HepG2 (cell line): Measurements from ENCODE around the gene GLUL. TPM values are rescaled to one million over a fixed set of nuclear protein-coding genes. Genes with fewer than 3 reads are reported as not detected.

Experiments
- ATAC-seq: fragments of 200-7000 bp; cut with Tn5 transposase; 3 replicates; pipeline ENCODE4 v1.9.1; 2020; ENCODE audit warnings: mild to moderate bottlenecking, moderate library complexity
- BruUV-seq: library from RNA; stranded (reverse); fragments of 400-500 nt; replicated peaks from 2 replicates; lab custom pipeline; 2021; lab: Mats Ljungman, UMichigan
- CTCF ChIA-PET: fragments of 300-600 bp; formaldehyde crosslinking; extraction: SDS; loops from one replicate; lab custom pipeline; 2021; ENCODE audit warnings: low total read pairs, inconsistent platforms, low intra/inter-chr PET ratio; lab: Yijun Ruan, JAX
- POLR2A ChIA-PET: fragments of 350-600 bp; sonication (Branson Sonifier 250); formaldehyde crosslinking; loops from one replicate; lab custom pipeline; 2020; ENCODE audit warnings: antibody characterized with exemption, inconsistent platforms; lab: Yijun Ruan, JAX
- DNase-seq: peaks from one replicate; pipeline ENCODE4 v3.0.0-alpha.2; 2015; ENCODE audit warnings: low spot score
- FAIRE-seq: peaks from 3 replicates; lab custom pipeline; 2011; peaks lifted over from hg19 to GRCh38; lab: Jason Lieb, UNC
- H2AFZ ChIP-seq: one replicate; pipeline ENCODE4 v1.6.1; 2011; ENCODE audit warnings: low read length, inconsistent platforms
- H3K27ac ChIP-seq: fragments of 300-600 bp; 3 replicates; pipeline ENCODE4 v1.8.0; 2011; ENCODE audit warnings: mixed run types, mild to moderate bottlenecking, mixed read lengths, low read length, inconsistent platforms; ENCODE audit not compliant: insufficient read depth; ENCODE audit errors: extremely low read length
- H3K27me3 ChIP-seq, 2 experiments: fragments of 200-600 bp in 1 of 2; 2 replicates in 1 of 2; 3 replicates in 1 of 2; pipeline versions ENCODE4 v1.6.0 to v1.8.0; 2011; ENCODE audit warnings: low read length in 2 of 2, mild to moderate bottlenecking in 2 of 2, moderate library complexity in 2 of 2, inconsistent platforms in 1 of 2; ENCODE audit not compliant: insufficient read depth in 2 of 2, control insufficient read depth in 1 of 2
- H3K36me3 ChIP-seq, 2 experiments: fragments of 200-600 bp in 1 of 2; replicated peaks in 1 of 2; 2 replicates in 1 of 2; 3 replicates in 1 of 2; pipeline versions ENCODE4 v1.5.1 to v1.8.0; 2011; ENCODE audit warnings: low read length in 2 of 2, inconsistent platforms in 1 of 2; ENCODE audit not compliant: insufficient read depth in 2 of 2, control insufficient read depth in 1 of 2
- H3K4me1 ChIP-seq: 2 replicates; pipeline ENCODE4 v1.5.1; 2012; ENCODE audit warnings: low read length, inconsistent platforms; ENCODE audit not compliant: insufficient read depth
- H3K4me2 ChIP-seq: 2 replicates; pipeline ENCODE4 v1.6.0; 2011; ENCODE audit warnings: low read depth, low read length, inconsistent platforms
- H3K4me3 ChIP-seq, 3 experiments: fragments of 200-600 bp in 1 of 3; sonication (generic), shearing (Covaris generic) in 1 of 3; replicated peaks in 1 of 3; 2 replicates each; pipeline ENCODE4 v1.5.1; 2011 to 2016; ENCODE audit warnings: low read length in 3 of 3, inconsistent platforms in 2 of 3, low read depth in 2 of 3, mild to moderate bottlenecking in 2 of 3, control low read depth in 1 of 3, mixed read lengths in 1 of 3; ENCODE audit not compliant: insufficient read depth in 1 of 3
- H3K79me2 ChIP-seq: one replicate; pipeline ENCODE4 v1.6.1; 2011; ENCODE audit warnings: low read length, inconsistent platforms; ENCODE audit not compliant: insufficient read depth
- H3K9ac ChIP-seq: 2 replicates; pipeline ENCODE4 v1.6.0; 2011; ENCODE audit warnings: mild to moderate bottlenecking, low read depth, low read length, inconsistent platforms; ENCODE audit not compliant: insufficient read depth
- H3K9me3 ChIP-seq: 2 replicates; pipeline ENCODE4 v1.5.1; 2012; ENCODE audit warnings: mild to moderate bottlenecking, low read length
- H4K20me1 ChIP-seq: 2 replicates; pipeline ENCODE4 v1.6.0; 2011; ENCODE audit warnings: inconsistent platforms, mild to moderate bottlenecking, low read length, moderate library complexity; ENCODE audit not compliant: insufficient read depth
- CEBPG ChIP-seq: IDR thresholded peaks from 2 replicates; pipeline ENCODE4 v1.6.1; 2016
- FOXM1 ChIP-seq: sonication (generic); formaldehyde crosslinking; IDR thresholded peaks from 2 replicates; pipeline ENCODE4 v1.5.0; 2020; ENCODE audit warnings: missing genetic modification reagents
- ZNF33A ChIP-seq: sonication (generic); formaldehyde crosslinking; IDR thresholded peaks from 2 replicates; pipeline ENCODE4 v1.5.1; 2020; ENCODE audit warnings: missing genetic modification reagents, mild to moderate bottlenecking, moderate library complexity, borderline replicate concordance
- ZNF558 ChIP-seq: sonication (generic); formaldehyde crosslinking; IDR thresholded peaks from 2 replicates; pipeline ENCODE4 v1.9.0; 2022; ENCODE audit warnings: mild to moderate bottlenecking, missing genetic modification reagents, borderline replicate concordance
- WGBS: methylation state at CpG from one replicate; pipeline ENCODE4 v1.1.6; 2017; ENCODE audit warnings: low lambda C conversion rate; 5-methylcytosine and 5-hydroxymethylcytosine counted together
- in situ Hi-C: cut with HindIII; loops from 2 replicates; pipeline ENCODE4 v1.10.0; 2017; ENCODE audit warnings: low pct_unique_long_range_greater_than_20kb; ENCODE audit not compliant: extremely low pct_ligation_motif_present
- intact Hi-C: fragments of 100-400 bp; cut with micrococcal nuclease; formaldehyde crosslinking; loops from one replicate; pipeline ENCODE4 v1.10.0; 2022; ENCODE audit not compliant: unreplicated experiment
- polyA plus RNA-seq, 8 experiments: library from polyadenylated mRNA; depleted of rRNA in 3 of 8; stranded (reverse) in 7 of 8; unstranded in 1 of 8; fragments of >200 nt; fragmentation: Illumina TruSeq in 4 of 8; extraction: Trizol in 4 of 8; gene quantifications; 2 replicates each; pipeline versions ENCODE4 v1.2.1 to v1.2.3, GENCODE V29; 2011 to 2016; ENCODE audit warnings: low read depth in 4 of 8, missing spikeins in 1 of 8, mixed read lengths in 1 of 8; ENCODE audit not compliant: insufficient read depth in 1 of 8
- total RNA-seq, 5 experiments: library from RNA; depleted of rRNA; stranded (reverse); fragments of >200 nt; fragmentation: Illumina TruSeq; extraction: Trizol; gene quantifications; 2 replicates each; pipeline ENCODE4 v1.2.3, GENCODE V29; 2016; ENCODE audit warnings: low read depth in 1 of 5
- TF ChIP-seq, protein P1 (sequence below): sonication (generic); formaldehyde crosslinking; IDR thresholded peaks from 2 replicates; pipeline ENCODE4 v1.4.0; 2020; ENCODE audit warnings: missing genetic modification reagents
- TF ChIP-seq, protein P2 (sequence below): sonication (generic); formaldehyde crosslinking; IDR thresholded peaks from 2 replicates; pipeline ENCODE4 v1.8.1; 2023; ENCODE audit warnings: mild to moderate bottlenecking, missing genetic modification reagents
- TF ChIP-seq, protein P3 (sequence below): sonication (generic); formaldehyde crosslinking; IDR thresholded peaks from 2 replicates; pipeline ENCODE4 v1.4.0; 2020; ENCODE audit warnings: missing genetic modification reagents
- TF ChIP-seq, protein P4 (sequence below): sonication (generic); formaldehyde crosslinking; IDR thresholded peaks from 2 replicates; pipeline ENCODE4 v1.8.0; 2022; ENCODE audit warnings: missing genetic modification reagents, mild to moderate bottlenecking, moderate library complexity, borderline replicate concordance

The GLUL gene
- total and polyA plus RNA-seq, 2 of the 13 experiments (the other 11 are each of a cell fraction or from before 2014, with no cell fraction given) = 423 to 827 TPM

DNA sequence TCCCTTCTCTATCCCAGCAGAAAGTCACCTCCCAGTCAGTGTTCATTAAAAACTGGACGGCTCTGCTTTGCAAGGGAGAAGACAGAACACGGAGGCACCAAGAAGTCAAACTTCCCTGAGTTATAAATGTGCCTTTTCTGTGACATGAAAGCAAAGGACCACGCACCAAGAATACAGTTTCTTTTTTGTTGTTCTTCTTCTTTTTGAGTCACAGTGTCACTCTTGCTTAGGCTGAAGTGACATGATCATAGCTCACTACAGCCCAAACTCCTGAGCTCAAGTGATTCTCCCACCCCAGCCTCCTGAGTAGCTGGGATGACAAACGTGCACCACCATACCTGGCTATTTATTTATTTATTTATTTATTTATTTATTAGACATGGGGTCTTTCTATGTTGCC, 22.7 kb downstream of the GLUL start:
- DNase-seq = no peak
- no TSS peak for BruUV-seq
- Histone ChIP-seq H4K20me1 (no peaks in the 10 kb centered on the region), H3K4me3 (no peak overlapping the region), H2AFZ (no peak overlapping the region), H3K36me3 (no peaks in the 10 kb centered on the region), H3K27me3 (peaks cover 0 to 12% of the 10 kb centered on the region in 2 experiments; a peak in 1 of 5 replicates), H3K27ac (no peak overlapping the region), H3K4me2 (no peak overlapping the region), H3K4me1 (no peaks in the 10 kb centered on the region), H3K9ac (no peak overlapping the region), H3K79me2 (no peaks in the 10 kb centered on the region), H3K9me3 (no peaks in the 10 kb centered on the region)
- in situ Hi-C loops (no loop called here), intact Hi-C loops (no loop called here)
- POLR2A ChIA-PET = no interaction called here
- no peak for ATAC-seq
- CTCF ChIA-PET = no interaction called here
- TF ChIP-seq ZNF558 (CRISPR knock-in tag) = no peak
- TF ChIP-seq, protein P1, sequence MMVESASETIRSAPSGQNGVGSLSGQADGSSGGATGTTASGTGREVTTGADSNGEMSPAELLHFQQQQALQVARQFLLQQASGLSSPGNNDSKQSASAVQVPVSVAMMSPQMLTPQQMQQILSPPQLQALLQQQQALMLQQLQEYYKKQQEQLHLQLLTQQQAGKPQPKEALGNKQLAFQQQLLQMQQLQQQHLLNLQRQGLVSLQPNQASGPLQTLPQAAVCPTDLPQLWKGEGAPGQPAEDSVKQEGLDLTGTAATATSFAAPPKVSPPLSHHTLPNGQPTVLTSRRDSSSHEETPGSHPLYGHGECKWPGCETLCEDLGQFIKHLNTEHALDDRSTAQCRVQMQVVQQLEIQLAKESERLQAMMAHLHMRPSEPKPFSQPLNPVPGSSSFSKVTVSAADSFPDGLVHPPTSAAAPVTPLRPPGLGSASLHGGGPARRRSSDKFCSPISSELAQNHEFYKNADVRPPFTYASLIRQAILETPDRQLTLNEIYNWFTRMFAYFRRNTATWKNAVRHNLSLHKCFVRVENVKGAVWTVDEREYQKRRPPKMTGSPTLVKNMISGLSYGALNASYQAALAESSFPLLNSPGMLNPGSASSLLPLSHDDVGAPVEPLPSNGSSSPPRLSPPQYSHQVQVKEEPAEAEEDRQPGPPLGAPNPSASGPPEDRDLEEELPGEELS (CRISPR knock-in tag) = no peak
- TF ChIP-seq, protein P2, sequence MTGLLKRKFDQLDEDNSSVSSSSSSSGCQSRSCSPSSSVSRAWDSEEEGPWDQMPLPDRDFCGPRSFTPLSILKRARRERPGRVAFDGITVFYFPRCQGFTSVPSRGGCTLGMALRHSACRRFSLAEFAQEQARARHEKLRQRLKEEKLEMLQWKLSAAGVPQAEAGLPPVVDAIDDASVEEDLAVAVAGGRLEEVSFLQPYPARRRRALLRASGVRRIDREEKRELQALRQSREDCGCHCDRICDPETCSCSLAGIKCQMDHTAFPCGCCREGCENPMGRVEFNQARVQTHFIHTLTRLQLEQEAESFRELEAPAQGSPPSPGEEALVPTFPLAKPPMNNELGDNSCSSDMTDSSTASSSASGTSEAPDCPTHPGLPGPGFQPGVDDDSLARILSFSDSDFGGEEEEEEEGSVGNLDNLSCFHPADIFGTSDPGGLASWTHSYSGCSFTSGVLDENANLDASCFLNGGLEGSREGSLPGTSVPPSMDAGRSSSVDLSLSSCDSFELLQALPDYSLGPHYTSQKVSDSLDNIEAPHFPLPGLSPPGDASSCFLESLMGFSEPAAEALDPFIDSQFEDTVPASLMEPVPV = no peak
- TF ChIP-seq CEBPG (CRISPR knock-in tag) = no peak
- TF ChIP-seq, protein P3, sequence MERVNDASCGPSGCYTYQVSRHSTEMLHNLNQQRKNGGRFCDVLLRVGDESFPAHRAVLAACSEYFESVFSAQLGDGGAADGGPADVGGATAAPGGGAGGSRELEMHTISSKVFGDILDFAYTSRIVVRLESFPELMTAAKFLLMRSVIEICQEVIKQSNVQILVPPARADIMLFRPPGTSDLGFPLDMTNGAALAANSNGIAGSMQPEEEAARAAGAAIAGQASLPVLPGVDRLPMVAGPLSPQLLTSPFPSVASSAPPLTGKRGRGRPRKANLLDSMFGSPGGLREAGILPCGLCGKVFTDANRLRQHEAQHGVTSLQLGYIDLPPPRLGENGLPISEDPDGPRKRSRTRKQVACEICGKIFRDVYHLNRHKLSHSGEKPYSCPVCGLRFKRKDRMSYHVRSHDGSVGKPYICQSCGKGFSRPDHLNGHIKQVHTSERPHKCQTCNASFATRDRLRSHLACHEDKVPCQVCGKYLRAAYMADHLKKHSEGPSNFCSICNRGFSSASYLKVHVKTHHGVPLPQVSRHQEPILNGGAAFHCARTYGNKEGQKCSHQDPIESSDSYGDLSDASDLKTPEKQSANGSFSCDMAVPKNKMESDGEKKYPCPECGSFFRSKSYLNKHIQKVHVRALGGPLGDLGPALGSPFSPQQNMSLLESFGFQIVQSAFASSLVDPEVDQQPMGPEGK (CRISPR knock-in tag) = no peak
- TF ChIP-seq, protein P4, sequence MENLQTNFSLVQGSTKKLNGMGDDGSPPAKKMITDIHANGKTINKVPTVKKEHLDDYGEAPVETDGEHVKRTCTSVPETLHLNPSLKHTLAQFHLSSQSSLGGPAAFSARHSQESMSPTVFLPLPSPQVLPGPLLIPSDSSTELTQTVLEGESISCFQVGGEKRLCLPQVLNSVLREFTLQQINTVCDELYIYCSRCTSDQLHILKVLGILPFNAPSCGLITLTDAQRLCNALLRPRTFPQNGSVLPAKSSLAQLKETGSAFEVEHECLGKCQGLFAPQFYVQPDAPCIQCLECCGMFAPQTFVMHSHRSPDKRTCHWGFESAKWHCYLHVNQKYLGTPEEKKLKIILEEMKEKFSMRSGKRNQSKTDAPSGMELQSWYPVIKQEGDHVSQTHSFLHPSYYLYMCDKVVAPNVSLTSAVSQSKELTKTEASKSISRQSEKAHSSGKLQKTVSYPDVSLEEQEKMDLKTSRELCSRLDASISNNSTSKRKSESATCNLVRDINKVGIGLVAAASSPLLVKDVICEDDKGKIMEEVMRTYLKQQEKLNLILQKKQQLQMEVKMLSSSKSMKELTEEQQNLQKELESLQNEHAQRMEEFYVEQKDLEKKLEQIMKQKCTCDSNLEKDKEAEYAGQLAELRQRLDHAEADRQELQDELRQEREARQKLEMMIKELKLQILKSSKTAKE (CRISPR knock-in tag) = no peak
- TF ChIP-seq ZNF33A = no peak
- TF ChIP-seq FOXM1 (CRISPR knock-in tag) = no peak
- WGBS = 17% methylated on average over 4 of the region's 4 CpGs
- FAIRE-seq = no peak
